HG02588 (cell line): ENCODE results near the gene LRRC47.

Experiments
- ATAC-seq: cut with Tn5 transposase; IDR thresholded peaks from one replicate; pipeline ENCODE4 v1.9.1; 2021; ENCODE audit warnings: mild to moderate bottlenecking, moderate library complexity; ENCODE audit not compliant: unreplicated experiment

LRRC47 gene

GRCh38 chr1:3787745-3788605 is 8.3 kb downstream of the LRRC47 start:
- no peak for ATAC-seq

- ATAC-seq, result no peak
Observed at GRCh38 chr1:3787349-3787715, 9.0 kb downstream of the LRRC47 start.

- ATAC-seq, result no peak
Observed at GRCh38 chr1:3786468-3787348, 9.6 kb downstream of the LRRC47 start.

- ATAC-seq, result no peak
Observed at GRCh38 chr1:3785456-3786157, 10.7 kb downstream of the LRRC47 start.

- ATAC-seq, result no peak
Observed at GRCh38 chr1:3785045-3785444, 11.3 kb downstream of the LRRC47 start.

- ATAC-seq, result no peak
Observed at GRCh38 chr1:3783651-3784474, 12.4 kb downstream of the LRRC47 start.

- no peak for ATAC-seq
Observed at GRCh38 chr1:3780901-3781300, 15.4 kb downstream of the LRRC47 start.

- ATAC-seq, result no peak
Observed at GRCh38 chr1:3779912-3780416, 16.3 kb downstream of the LRRC47 start.

- ATAC-seq, result no peak
Observed at GRCh38 chr1:3779265-3779911, 16.9 kb downstream of the LRRC47 start.

- ATAC-seq, result no peak
Observed at GRCh38 chr1:3778590-3779264, 17.6 kb downstream of the LRRC47 start.

- no peak for ATAC-seq
Observed at GRCh38 chr1:3777647-3778589, 18.4 kb downstream of the LRRC47 start.

GRCh38 chr1:3777078-3777547 is 19.2 kb downstream of the LRRC47 start:
- no peak for ATAC-seq

GRCh38 chr1:3776231-3776961 is 19.9 kb downstream of the LRRC47 start:
- no peak for ATAC-seq

GRCh38 chr1:3775490-3776230 is 20.6 kb downstream of the LRRC47 start:
- no peak for ATAC-seq

GRCh38 chr1:3774946-3775489 is 21.3 kb downstream of the LRRC47 start:
- ATAC-seq, result no peak

GRCh38 chr1:3774276-3774945 is 21.9 kb downstream of the LRRC47 start:
- no peak for ATAC-seq
